Measurements from ENCODE around the gene ZNF320.

- TF ChIP-seq, protein P1, sequence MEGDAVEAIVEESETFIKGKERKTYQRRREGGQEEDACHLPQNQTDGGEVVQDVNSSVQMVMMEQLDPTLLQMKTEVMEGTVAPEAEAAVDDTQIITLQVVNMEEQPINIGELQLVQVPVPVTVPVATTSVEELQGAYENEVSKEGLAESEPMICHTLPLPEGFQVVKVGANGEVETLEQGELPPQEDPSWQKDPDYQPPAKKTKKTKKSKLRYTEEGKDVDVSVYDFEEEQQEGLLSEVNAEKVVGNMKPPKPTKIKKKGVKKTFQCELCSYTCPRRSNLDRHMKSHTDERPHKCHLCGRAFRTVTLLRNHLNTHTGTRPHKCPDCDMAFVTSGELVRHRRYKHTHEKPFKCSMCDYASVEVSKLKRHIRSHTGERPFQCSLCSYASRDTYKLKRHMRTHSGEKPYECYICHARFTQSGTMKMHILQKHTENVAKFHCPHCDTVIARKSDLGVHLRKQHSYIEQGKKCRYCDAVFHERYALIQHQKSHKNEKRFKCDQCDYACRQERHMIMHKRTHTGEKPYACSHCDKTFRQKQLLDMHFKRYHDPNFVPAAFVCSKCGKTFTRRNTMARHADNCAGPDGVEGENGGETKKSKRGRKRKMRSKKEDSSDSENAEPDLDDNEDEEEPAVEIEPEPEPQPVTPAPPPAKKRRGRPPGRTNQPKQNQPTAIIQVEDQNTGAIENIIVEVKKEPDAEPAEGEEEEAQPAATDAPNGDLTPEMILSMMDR (IDR thresholded peaks at IDR 0.05), result peak in 1 of 4 experiments; percentile 10
- TF ChIP-seq POLR2A (IDR thresholded peaks at IDR 0.05), result peak; percentile 76
Measured at GRCh38 chr19:52897138-52897935, at the start of gene ZNF320.
